ENCODE measurements around the gene VWA2. TPM values are rescaled to one million over a fixed set of nuclear protein-coding genes. Genes with fewer than 3 reads are reported as not detected.

Gene VWA2
- total RNA-seq, 1 donor from 2014 or later, result not detected

DNA sequence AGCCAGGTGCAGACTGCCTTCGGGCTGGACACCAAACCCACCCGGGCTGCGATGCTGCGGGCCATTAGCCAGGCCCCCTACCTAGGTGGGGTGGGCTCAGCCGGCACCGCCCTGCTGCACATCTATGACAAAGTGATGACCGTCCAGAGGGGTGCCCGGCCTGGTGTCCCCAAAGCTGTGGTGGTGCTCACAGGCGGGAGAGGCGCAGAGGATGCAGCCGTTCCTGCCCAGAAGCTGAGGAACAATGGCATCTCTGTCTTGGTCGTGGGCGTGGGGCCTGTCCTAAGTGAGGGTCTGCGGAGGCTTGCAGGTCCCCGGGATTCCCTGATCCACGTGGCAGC, 50.0 kb downstream of the VWA2 start:
- TF ChIP-seq, protein P1, sequence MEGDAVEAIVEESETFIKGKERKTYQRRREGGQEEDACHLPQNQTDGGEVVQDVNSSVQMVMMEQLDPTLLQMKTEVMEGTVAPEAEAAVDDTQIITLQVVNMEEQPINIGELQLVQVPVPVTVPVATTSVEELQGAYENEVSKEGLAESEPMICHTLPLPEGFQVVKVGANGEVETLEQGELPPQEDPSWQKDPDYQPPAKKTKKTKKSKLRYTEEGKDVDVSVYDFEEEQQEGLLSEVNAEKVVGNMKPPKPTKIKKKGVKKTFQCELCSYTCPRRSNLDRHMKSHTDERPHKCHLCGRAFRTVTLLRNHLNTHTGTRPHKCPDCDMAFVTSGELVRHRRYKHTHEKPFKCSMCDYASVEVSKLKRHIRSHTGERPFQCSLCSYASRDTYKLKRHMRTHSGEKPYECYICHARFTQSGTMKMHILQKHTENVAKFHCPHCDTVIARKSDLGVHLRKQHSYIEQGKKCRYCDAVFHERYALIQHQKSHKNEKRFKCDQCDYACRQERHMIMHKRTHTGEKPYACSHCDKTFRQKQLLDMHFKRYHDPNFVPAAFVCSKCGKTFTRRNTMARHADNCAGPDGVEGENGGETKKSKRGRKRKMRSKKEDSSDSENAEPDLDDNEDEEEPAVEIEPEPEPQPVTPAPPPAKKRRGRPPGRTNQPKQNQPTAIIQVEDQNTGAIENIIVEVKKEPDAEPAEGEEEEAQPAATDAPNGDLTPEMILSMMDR (IDR thresholded peaks at IDR 0.05), result no peak
- Histone ChIP-seq H3K4me3 (no peak overlapping the region), H3K9me3 (no peaks in the 10 kb centered on the region), H3K27me3 (no peaks in the 10 kb centered on the region), H3K27ac (no peak overlapping the region), H3K4me1 (no peaks in the 10 kb centered on the region), H3K36me3 (no peaks in the 10 kb centered on the region)
- intact Hi-C loops (cut with DNase I), result no loop called here
- no peak for DNase-seq (ENCODE audit: low spot score in 2 of 2)

DNA sequence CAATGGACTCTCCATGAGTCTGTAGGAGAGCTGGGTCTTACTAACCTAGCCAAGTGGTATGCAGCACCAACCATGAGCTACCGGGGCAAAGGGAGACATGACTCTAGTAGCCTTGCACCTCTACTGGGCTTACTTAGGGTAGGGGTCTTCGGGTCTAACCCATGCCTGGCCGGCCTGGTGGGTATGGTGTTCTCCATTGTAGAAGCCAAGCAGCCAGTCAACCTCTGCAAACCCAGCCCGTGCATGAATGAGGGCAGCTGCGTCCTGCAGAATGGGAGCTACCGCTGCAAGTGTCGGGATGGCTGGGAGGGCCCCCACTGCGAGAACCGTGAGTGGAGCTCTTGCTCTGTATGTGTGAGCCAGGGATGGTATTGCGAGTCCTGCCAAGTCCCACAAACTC, 51.0 kb downstream of the VWA2 start:
- peaks cover 0 to 5% of the 10 kb centered on the region in 2 donors for H3K36me3 ChIP-seq
- intact Hi-C loops (cut with DNase I), result no loop called here
- H3K9me3 ChIP-seq, result peaks cover 0 to 2% of the 10 kb centered on the region in 2 donors
- H3K27me3 ChIP-seq, result no peaks in the 10 kb centered on the region
- no peak overlapping the region for H3K27ac ChIP-seq
- H3K4me3 ChIP-seq, result no peak overlapping the region
- DNase-seq (ENCODE audit: low spot score in 2 of 2), result no peak
- no peaks in the 10 kb centered on the region for H3K4me1 ChIP-seq
- TF ChIP-seq, protein P1 (IDR thresholded peaks at IDR 0.05), result no peak

DNA sequence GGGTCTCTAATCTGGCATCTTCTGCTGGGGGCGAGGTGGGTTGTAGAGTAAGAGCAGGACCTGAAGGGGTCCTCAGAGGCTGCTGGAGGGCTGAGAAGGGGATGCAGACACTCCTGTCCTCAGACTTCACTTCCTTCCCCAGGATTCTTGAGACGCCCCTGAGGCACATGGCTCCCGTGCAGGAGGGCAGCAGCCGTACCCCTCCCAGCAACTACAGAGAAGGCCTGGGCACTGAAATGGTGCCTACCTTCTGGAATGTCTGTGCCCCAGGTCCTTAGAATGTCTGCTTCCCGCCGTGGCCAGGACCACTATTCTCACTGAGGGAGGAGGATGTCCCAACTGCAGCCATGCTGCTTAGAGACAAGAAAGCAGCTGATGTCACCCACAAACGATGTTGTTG, 52.0 kb downstream of the VWA2 start:
- intact Hi-C loops (cut with DNase I), result no loop called here
- peaks cover 6 to 13% of the 10 kb centered on the region in 2 donors for H3K9me3 ChIP-seq
- H3K27me3 ChIP-seq, result no peaks in the 10 kb centered on the region
- DNase-seq (ENCODE audit: low spot score in 2 of 2), result no peak
- TF ChIP-seq, protein P1 (IDR thresholded peaks at IDR 0.05), result no peak
- H3K4me1 ChIP-seq, result no peaks in the 10 kb centered on the region
- no peak overlapping the region for H3K4me3 ChIP-seq
- peaks cover 4 to 15% of the 10 kb centered on the region in 2 donors for H3K36me3 ChIP-seq
- no peak overlapping the region for H3K27ac ChIP-seq

DNA sequence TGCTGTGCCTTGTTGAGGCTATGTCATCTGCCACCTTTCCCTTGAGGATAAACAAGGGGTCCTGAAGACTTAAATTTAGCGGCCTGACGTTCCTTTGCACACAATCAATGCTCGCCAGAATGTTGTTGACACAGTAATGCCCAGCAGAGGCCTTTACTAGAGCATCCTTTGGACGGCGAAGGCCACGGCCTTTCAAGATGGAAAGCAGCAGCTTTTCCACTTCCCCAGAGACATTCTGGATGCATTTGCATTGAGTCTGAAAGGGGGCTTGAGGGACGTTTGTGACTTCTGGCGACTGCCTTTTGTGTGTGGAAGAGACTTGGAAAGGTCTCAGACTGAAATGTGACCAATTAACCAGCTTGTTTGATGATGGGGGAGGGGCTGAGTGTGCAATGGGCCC, 52.5 kb downstream of the VWA2 start:
- Histone ChIP-seq H3K27ac (no peak overlapping the region), H3K27me3 (no peaks in the 10 kb centered on the region), H3K4me1 (no peaks in the 10 kb centered on the region), H3K9me3 (peaks cover 7 to 16% of the 10 kb centered on the region in 2 donors), H3K36me3 (peaks cover 8 to 19% of the 10 kb centered on the region in 2 donors), H3K4me3 (no peak overlapping the region)
- TF ChIP-seq, protein P1 (IDR thresholded peaks at IDR 0.05), result no peak
- no peak for DNase-seq (ENCODE audit: low spot score in 2 of 2)
- intact Hi-C loops (cut with DNase I), result no loop called here

DNA sequence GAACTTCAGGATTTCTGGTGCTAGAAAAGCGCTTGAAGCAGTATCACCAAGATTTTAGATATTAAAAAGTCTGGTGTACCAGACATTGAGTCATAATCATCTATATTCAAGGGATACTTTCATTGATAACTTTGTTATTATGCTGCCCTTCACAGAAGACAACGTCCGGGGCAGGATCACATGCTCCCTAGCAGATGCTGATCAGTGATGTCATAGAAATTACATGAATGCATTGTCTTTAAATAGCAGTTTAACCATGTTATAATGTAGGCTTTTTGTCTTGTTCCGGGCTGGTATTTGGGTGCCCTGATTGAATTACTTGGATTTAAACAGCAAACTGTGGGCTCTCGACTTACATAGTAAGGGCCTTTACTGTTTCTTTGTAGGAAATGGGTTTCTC, 54.0 kb downstream of the VWA2 start:
- H3K9me3 ChIP-seq, result peaks cover 7 to 16% of the 10 kb centered on the region in 2 donors
- intact Hi-C loops (cut with DNase I), result no loop called here
- peaks cover 21 to 34% of the 10 kb centered on the region in 2 donors for H3K36me3 ChIP-seq
- H3K4me1 ChIP-seq, result no peaks in the 10 kb centered on the region
- TF ChIP-seq, protein P1 (IDR thresholded peaks at IDR 0.05), result no peak
- no peak for DNase-seq (ENCODE audit: low spot score in 2 of 2)
- no peak overlapping the region for H3K27ac ChIP-seq
- H3K27me3 ChIP-seq, result no peaks in the 10 kb centered on the region
- no peak overlapping the region for H3K4me3 ChIP-seq

DNA sequence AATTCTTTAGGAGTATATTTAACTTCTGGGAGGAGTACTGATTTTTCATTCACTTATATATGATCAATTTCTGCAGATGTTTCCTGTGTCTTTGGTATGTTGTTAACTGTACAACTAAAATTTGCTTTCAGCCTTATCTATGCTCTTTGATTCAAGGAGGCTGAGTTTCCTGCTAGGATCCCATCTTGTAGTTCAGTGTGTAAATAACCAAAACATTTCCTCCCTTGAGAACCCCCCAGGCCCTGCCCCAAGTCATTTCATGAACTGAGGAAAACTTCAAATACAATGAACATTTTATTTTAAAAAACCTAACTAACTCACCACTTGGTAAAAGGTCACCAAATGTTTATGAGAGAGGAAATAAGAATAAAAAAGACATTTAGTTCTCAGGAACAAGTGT, 55.5 kb downstream of the VWA2 start:
- H3K9me3 ChIP-seq, result peaks cover 7 to 16% of the 10 kb centered on the region in 2 donors
- no peak overlapping the region for H3K4me3 ChIP-seq
- intact Hi-C loops (cut with DNase I), result no loop called here
- H3K36me3 ChIP-seq, result peaks cover 21 to 48% of the 10 kb centered on the region in 2 donors
- TF ChIP-seq, protein P1 (IDR thresholded peaks at IDR 0.05), result no peak
- no peaks in the 10 kb centered on the region for H3K27me3 ChIP-seq
- no peak overlapping the region for H3K27ac ChIP-seq
- H3K4me1 ChIP-seq, result no peaks in the 10 kb centered on the region
- no peak for DNase-seq (ENCODE audit: low spot score in 2 of 2)
